Loucy (cell line): ENCODE data around the gene ADARB2.
"Not testable (repeated sequence)": the region's sequence is repeated elsewhere in the genome, so short reads cannot be mapped to it uniquely, and the experiment has no call there.

ENCODE experiments used
- H2AFZ ChIP-seq: fragments of 200-600 bp; sonication (generic); 2 replicates; pipeline ENCODE4 v1.6.0; 2016; ENCODE audit warnings: antibody characterized with exemption, mild to moderate bottlenecking, low read length, moderate library complexity
- H3F3A ChIP-seq: fragments of 200-600 bp; 2 replicates; pipeline ENCODE4 v1.6.0; 2016; ENCODE audit warnings: antibody characterized with exemption, low read depth, mild to moderate bottlenecking
- H3K27me3 ChIP-seq: fragments of 200-600 bp; sonication (generic); 2 replicates; pipeline ENCODE4 v1.6.1; 2014; ENCODE audit warnings: low read length, mild to moderate bottlenecking; ENCODE audit not compliant: insufficient read depth, poor library complexity, severe bottlenecking
- H3K36me3 ChIP-seq: fragments of 200-600 bp; sonication (generic); 2 replicates; pipeline ENCODE4 v1.6.1; 2016; ENCODE audit warnings: low read length; ENCODE audit not compliant: insufficient read depth
- H3K4me1 ChIP-seq: fragments of 200-600 bp; sonication (generic); 2 replicates; pipeline ENCODE4 v1.5.1; 2014; ENCODE audit warnings: low read length, mild to moderate bottlenecking; ENCODE audit not compliant: insufficient read depth, poor library complexity, severe bottlenecking
- H3K4me2 ChIP-seq: fragments of 200-600 bp; sonication (generic); 2 replicates; pipeline ENCODE4 v1.6.0; 2014; ENCODE audit warnings: antibody characterized with exemption, low read length, low read depth, mild to moderate bottlenecking; ENCODE audit not compliant: poor library complexity, severe bottlenecking
- H3K4me3 ChIP-seq: fragments of 200-600 bp; sonication (generic); 2 replicates; pipeline ENCODE4 v1.5.1; 2014; ENCODE audit warnings: low read length, mild to moderate bottlenecking, mixed read lengths; ENCODE audit not compliant: poor library complexity, severe bottlenecking
- H3K79me2 ChIP-seq: fragments of 200-600 bp; sonication (generic); 2 replicates; pipeline ENCODE4 v1.6.1; 2014; ENCODE audit warnings: low read length; ENCODE audit not compliant: insufficient read depth
- H3K9ac ChIP-seq: fragments of 200-600 bp; sonication (generic); 2 replicates; pipeline ENCODE4 v1.6.0; 2014; ENCODE audit warnings: mild to moderate bottlenecking, low read depth, low read length, moderate library complexity; ENCODE audit not compliant: poor library complexity, severe bottlenecking
- H3K9me2 ChIP-seq: fragments of 200-600 bp; sonication (generic); replicated peaks from 2 replicates; pipeline ENCODE4 v1.6.1; 2016; ENCODE audit warnings: low read depth, low read length, mixed read lengths
- H3K9me3 ChIP-seq: fragments of 200-600 bp; sonication (generic); 2 replicates; pipeline ENCODE4 v1.6.1; 2014; ENCODE audit warnings: mild to moderate bottlenecking, antibody characterized with exemption, low read length, low read depth; ENCODE audit not compliant: insufficient read depth
- H4K20me1 ChIP-seq: fragments of 200-600 bp; sonication (generic); 2 replicates; pipeline ENCODE4 v1.6.0; 2014; ENCODE audit warnings: antibody characterized with exemption, low read length, mild to moderate bottlenecking; ENCODE audit not compliant: insufficient read depth, poor library complexity, severe bottlenecking
- CTCF ChIP-seq: fragments of 200-600 bp; sonication (generic); conservative IDR thresholded peaks from 2 replicates; pipeline ENCODE4 v1.5.1; 2014; ENCODE audit warnings: mild to moderate bottlenecking, antibody characterized with exemption, low read length
- EZH2phosphoT487 ChIP-seq: fragments of 200-600 bp; IDR thresholded peaks from 2 replicates; pipeline ENCODE4 v1.6.1; 2018; ENCODE audit warnings: antibody characterized with exemption, mild to moderate bottlenecking, moderate library complexity, borderline replicate concordance

The ADARB2 gene

GRCh38 chr10:1431229-1431628 lies 306.1 kb downstream of the ADARB2 start:
- no peaks in the 10 kb centered on the region for H3F3A ChIP-seq
- H3K9me3 ChIP-seq, result peaks cover 8% of the 10 kb centered on the region; the same call in 1 of the 2 replicates
- no peak overlapping the region for H3K9ac ChIP-seq
- H4K20me1 ChIP-seq, result no peaks in the 10 kb centered on the region
- H3K4me1 ChIP-seq, result peaks cover 9% of the 10 kb centered on the region
- no peak overlapping the region for H3K4me2 ChIP-seq
- H3K9me2 ChIP-seq, result no peaks in the 10 kb centered on the region
- H2AFZ ChIP-seq, result no peak overlapping the region
- no peaks in the 10 kb centered on the region for H3K79me2 ChIP-seq
- H3K36me3 ChIP-seq, result no peaks in the 10 kb centered on the region
- no peak overlapping the region for H3K4me3 ChIP-seq
- H3K27me3 ChIP-seq, result no peaks in the 10 kb centered on the region
- TF ChIP-seq CTCF (no peak), EZH2phosphoT487 (no peak)

DNA sequence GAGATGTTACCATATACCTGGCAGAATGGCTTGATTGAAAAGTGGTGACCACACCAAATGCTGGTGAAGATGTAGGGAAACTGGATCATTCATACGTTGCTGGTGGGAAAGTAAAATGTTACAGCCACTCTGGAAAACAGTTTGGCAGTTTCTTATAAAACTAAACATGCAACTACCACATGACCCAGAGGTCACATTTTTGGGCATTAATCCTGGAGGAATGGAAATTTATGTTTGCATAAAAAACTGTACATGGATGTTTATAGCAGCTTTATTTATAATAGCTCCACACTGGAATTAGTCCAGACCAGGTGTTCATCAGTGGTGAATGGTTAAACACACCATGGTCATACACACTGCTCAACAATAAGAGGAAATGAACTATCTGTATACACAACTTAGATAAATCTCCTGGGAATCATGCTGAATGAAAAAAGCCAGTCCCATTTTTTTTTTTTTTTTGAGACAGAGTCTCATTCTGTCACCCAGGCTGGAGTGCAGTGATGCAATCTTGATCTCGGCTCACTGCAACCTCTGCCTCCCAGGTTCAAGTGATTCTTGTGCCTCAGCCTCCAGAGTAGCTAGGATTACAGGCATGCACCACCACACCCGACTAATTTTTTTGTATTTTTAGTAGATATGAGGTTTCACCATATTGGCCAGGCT lies 309.7 kb downstream of the ADARB2 start:
- H3K4me1 ChIP-seq, result peaks cover 22% of the 10 kb centered on the region
- not testable (repeated sequence) for H3K36me3 ChIP-seq

DNA sequence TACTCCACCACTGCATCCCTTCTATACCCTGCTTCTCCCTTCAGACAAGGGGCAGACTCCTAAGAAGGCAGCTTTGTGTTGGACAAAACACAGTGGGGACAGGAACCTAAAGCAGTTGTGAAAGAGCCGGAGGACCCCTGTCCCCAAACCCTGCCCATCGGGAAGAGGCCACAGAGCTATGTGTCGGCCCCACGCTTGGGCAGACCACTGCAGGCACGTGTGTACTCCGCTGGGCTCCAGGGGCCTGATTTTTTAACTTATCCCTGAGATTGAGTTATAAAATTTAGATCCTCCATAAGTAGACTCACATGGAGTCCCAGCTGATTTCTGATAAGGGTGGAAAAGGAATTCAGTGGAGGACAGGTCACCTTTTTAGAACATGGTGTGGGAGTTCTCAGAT lies 310.5 kb downstream of the ADARB2 start:
- H3K4me3 ChIP-seq, result no peak overlapping the region
- no peak overlapping the region for H2AFZ ChIP-seq
- no peaks in the 10 kb centered on the region for H3F3A ChIP-seq
- peaks cover 8% of the 10 kb centered on the region; the same call in 1 of the 2 replicates for H3K9me3 ChIP-seq
- H3K9ac ChIP-seq, result peak overlapping the region; percentile 22
- no peaks in the 10 kb centered on the region for H3K79me2 ChIP-seq
- H3K4me1 ChIP-seq, result peaks cover 22% of the 10 kb centered on the region
- H3K9me2 ChIP-seq, result no peaks in the 10 kb centered on the region
- no peaks in the 10 kb centered on the region for H4K20me1 ChIP-seq
- no peak overlapping the region for H3K4me2 ChIP-seq
- no peaks in the 10 kb centered on the region for H3K36me3 ChIP-seq
- no peak for TF ChIP-seq CTCF
- TF ChIP-seq EZH2phosphoT487, result no peak
- H3K27me3 ChIP-seq, result no peaks in the 10 kb centered on the region

More for the DNA sequence above, 309.7 kb downstream of the ADARB2 start:
- not testable (repeated sequence) for H3K79me2 ChIP-seq, H3K9ac ChIP-seq, H3K4me3 ChIP-seq, H2AFZ ChIP-seq, H3K27me3 ChIP-seq, H3K9me3 ChIP-seq, H3K9me2 ChIP-seq, H4K20me1 ChIP-seq, H3K4me2 ChIP-seq, H3F3A ChIP-seq

DNA sequence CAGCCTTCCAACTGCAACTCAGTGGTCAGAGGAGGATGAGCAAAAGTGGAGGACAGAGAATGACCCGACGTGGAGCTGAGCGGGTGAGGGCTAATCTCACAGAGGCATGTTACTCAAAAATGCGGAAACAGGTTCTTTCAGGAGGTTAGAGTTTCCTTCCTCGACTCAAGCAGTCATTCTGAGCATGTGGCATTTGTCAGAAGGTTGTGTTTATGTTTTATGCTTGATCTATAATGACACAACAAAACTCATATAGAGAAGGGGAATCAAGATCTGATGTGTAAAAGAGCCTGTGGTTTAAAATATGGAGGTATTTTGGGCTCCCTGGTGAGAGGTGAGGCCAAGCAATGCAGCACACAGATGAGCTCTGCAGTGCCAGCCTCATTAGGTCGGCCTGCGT lies 311.4 kb downstream of the ADARB2 start:
- Histone ChIP-seq H3K9me3 (peaks cover 2% of the 10 kb centered on the region; the same call in 1 of the 2 replicates), H3K36me3 (no peaks in the 10 kb centered on the region), H3K9ac (no peak overlapping the region), H4K20me1 (no peaks in the 10 kb centered on the region), H3K4me3 (no peak overlapping the region), H3K27me3 (no peaks in the 10 kb centered on the region), H3K4me2 (peak overlapping the region; percentile 30), H3K4me1 (peaks cover 22% of the 10 kb centered on the region), H3F3A (no peaks in the 10 kb centered on the region), H3K9me2 (no peaks in the 10 kb centered on the region), H3K79me2 (no peaks in the 10 kb centered on the region), H2AFZ (no peak overlapping the region)
- TF ChIP-seq EZH2phosphoT487, result no peak
- no peak for TF ChIP-seq CTCF
